VCaP (cell line): ENCODE measurements around the gene XXYLT1.

Experiments used
- H3K27ac ChIP-seq: fragments of 450-650 bp; 2 replicates; pipeline ENCODE4 v1.5.1; 2017
- CTCF ChIP-seq: fragments of 450-650 bp; conservative IDR thresholded peaks from 2 replicates; pipeline ENCODE4 v1.5.1; 2017; ENCODE audit warnings: mild to moderate bottlenecking, moderate library complexity

XXYLT1 gene

GRCh38 chr3:195204360-195205163 lies 66.4 kb downstream of the XXYLT1 start:
- peak overlapping the region; percentile 40 for H3K27ac ChIP-seq
- TF ChIP-seq CTCF = no peak

- H3K27ac ChIP-seq = no peak overlapping the region; the same call in 1 of the 2 replicates
- no peak for TF ChIP-seq CTCF
These were observed 67.4 kb downstream of the XXYLT1 start for GRCh38 chr3:195203606-195204005.

GRCh38 chr3:195201295-195201694 lies 69.7 kb downstream of the XXYLT1 start:
- TF ChIP-seq CTCF = no peak
- no peak overlapping the region for H3K27ac ChIP-seq

GRCh38 chr3:195200010-195200822 lies 70.7 kb downstream of the XXYLT1 start:
- H3K27ac ChIP-seq = no peak overlapping the region
- no peak for TF ChIP-seq CTCF

- no peak for TF ChIP-seq CTCF
- H3K27ac ChIP-seq = peak overlapping the region; percentile 63
These were observed 72.3 kb downstream of the XXYLT1 start for GRCh38 chr3:195198426-195199346.

- peak overlapping the region; percentile 63 for H3K27ac ChIP-seq
- no peak for TF ChIP-seq CTCF
These were observed 73.1 kb downstream of the XXYLT1 start for GRCh38 chr3:195197765-195198425.
